Osteocyte (in vitro differentiated cells): ENCODE measurements around the gene FCSK. TPM values are rescaled to one million over a fixed set of nuclear protein-coding genes. Genes with fewer than 3 reads are reported as not detected.
A peak's percentile ranks its signal among the peaks of the same experiment; 100 is the strongest.

Source experiments
- DNase-seq: peaks from one replicate; pipeline ENCODE4 v3.0.0; 2021; ENCODE audit warnings: mixed read lengths; ENCODE audit not compliant: unreplicated experiment; ENCODE audit errors: extremely low spot score
- H3K27ac Mint-ChIP-seq: one replicate; pipeline ENCODE4 v1.8.0; 2021; ENCODE audit warnings: mild to moderate bottlenecking, mixed read lengths; ENCODE audit not compliant: unreplicated experiment
- H3K27me3 Mint-ChIP-seq: one replicate; pipeline ENCODE4 v1.8.0; 2021; ENCODE audit warnings: mixed read lengths; ENCODE audit not compliant: unreplicated experiment
- H3K36me3 Mint-ChIP-seq: one replicate; pipeline ENCODE4 v1.8.0; 2021; ENCODE audit warnings: mixed read lengths; ENCODE audit not compliant: unreplicated experiment
- H3K4me1 Mint-ChIP-seq: one replicate; pipeline ENCODE4 v1.8.0; 2021; ENCODE audit warnings: mixed read lengths; ENCODE audit not compliant: unreplicated experiment
- H3K4me3 Mint-ChIP-seq: one replicate; pipeline ENCODE4 v1.8.0; 2021; ENCODE audit warnings: mild to moderate bottlenecking, moderate library complexity, mixed read lengths; ENCODE audit not compliant: unreplicated experiment
- H3K9me3 Mint-ChIP-seq: one replicate; pipeline ENCODE4 v1.8.0; 2021; ENCODE audit warnings: mixed read lengths; ENCODE audit not compliant: unreplicated experiment
- total RNA-seq: library from RNA; stranded (reverse); gene quantifications from 2 replicates; pipeline ENCODE4 v1.2.1, GENCODE V29; 2021
- TF ChIP-seq, protein P1 (sequence below): fragments of 200-600 bp; sonication (generic); IDR thresholded peaks from 2 replicates; pipeline ENCODE4 v1.5.0; 2021; ENCODE audit warnings: antibody characterized with exemption, mild to moderate bottlenecking, moderate library complexity

FCSK gene
- total RNA-seq, 1 donor from 2014 or later: 16.8 TPM

GRCh38 chr16:70478169-70478568, 23.8 kb downstream of the FCSK start:
- no peak for DNase-seq
- Mint-ChIP-seq H3K9me3 (no peaks in the 10 kb centered on the region), H3K27ac (peak overlapping the region; percentile 81), H3K4me1 (peaks cover 54% of the 10 kb centered on the region), H3K36me3 (peaks cover 5% of the 10 kb centered on the region), H3K27me3 (no peaks in the 10 kb centered on the region), H3K4me3 (no peak overlapping the region)
- TF ChIP-seq, protein P1, sequence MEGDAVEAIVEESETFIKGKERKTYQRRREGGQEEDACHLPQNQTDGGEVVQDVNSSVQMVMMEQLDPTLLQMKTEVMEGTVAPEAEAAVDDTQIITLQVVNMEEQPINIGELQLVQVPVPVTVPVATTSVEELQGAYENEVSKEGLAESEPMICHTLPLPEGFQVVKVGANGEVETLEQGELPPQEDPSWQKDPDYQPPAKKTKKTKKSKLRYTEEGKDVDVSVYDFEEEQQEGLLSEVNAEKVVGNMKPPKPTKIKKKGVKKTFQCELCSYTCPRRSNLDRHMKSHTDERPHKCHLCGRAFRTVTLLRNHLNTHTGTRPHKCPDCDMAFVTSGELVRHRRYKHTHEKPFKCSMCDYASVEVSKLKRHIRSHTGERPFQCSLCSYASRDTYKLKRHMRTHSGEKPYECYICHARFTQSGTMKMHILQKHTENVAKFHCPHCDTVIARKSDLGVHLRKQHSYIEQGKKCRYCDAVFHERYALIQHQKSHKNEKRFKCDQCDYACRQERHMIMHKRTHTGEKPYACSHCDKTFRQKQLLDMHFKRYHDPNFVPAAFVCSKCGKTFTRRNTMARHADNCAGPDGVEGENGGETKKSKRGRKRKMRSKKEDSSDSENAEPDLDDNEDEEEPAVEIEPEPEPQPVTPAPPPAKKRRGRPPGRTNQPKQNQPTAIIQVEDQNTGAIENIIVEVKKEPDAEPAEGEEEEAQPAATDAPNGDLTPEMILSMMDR: no peak

- TF ChIP-seq, protein P1: no peak
- no peaks in the 10 kb centered on the region for H3K27me3 Mint-ChIP-seq
- peak overlapping the region; percentile 81 for H3K27ac Mint-ChIP-seq
- no peak for DNase-seq
- peaks cover 8% of the 10 kb centered on the region for H3K36me3 Mint-ChIP-seq
- H3K9me3 Mint-ChIP-seq: no peaks in the 10 kb centered on the region
- H3K4me3 Mint-ChIP-seq: no peak overlapping the region
- peaks cover 59% of the 10 kb centered on the region for H3K4me1 Mint-ChIP-seq
These were observed 24.5 kb downstream of the FCSK start for GRCh38 chr16:70478912-70479341.

GRCh38 chr16:70480127-70481105, 26.0 kb downstream of the FCSK start:
- no peak overlapping the region for H3K4me3 Mint-ChIP-seq
- no peak for DNase-seq
- no peaks in the 10 kb centered on the region for H3K9me3 Mint-ChIP-seq
- TF ChIP-seq, protein P1: no peak
- peaks cover 59% of the 10 kb centered on the region for H3K4me1 Mint-ChIP-seq
- H3K27ac Mint-ChIP-seq: no peak overlapping the region
- H3K36me3 Mint-ChIP-seq: peaks cover 8% of the 10 kb centered on the region
- H3K27me3 Mint-ChIP-seq: no peaks in the 10 kb centered on the region

DNA sequence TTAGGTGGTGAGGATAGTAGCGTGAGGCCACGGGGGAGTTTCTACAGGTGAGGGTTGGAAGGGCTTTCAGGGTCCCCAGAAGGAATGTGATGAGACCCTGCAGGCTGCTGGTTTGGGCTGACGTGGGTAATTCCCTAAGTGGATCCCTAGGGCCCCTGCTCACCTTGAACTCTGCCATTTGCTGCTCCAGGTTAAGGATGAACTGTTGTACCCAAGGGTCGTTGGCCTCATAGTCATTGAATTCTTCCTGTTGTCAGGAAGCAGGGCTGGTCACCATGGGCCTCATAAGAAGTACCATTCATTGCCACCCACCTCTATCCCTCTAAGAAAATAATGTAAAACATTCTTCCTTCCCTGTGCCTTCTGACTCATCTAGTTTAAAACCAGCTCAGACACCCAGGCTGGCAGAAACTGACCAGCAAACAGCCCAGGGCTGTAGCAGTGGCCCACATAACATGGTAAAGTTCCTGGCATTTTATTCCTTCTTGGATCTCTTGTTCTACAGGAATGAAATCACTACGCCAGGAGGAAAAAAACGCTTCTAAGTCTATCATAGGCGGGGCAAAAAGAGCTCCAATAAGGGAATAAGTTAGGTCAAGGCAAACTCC, 27.6 kb downstream of the FCSK start:
- Mint-ChIP-seq H3K4me1 (peaks cover 46% of the 10 kb centered on the region), H3K27ac (peak overlapping the region; percentile 89), H3K4me3 (no peak overlapping the region), H3K36me3 (peaks cover 13% of the 10 kb centered on the region), H3K27me3 (no peaks in the 10 kb centered on the region), H3K9me3 (no peaks in the 10 kb centered on the region)
- DNase-seq: no peak
- TF ChIP-seq, protein P1: no peak

DNA sequence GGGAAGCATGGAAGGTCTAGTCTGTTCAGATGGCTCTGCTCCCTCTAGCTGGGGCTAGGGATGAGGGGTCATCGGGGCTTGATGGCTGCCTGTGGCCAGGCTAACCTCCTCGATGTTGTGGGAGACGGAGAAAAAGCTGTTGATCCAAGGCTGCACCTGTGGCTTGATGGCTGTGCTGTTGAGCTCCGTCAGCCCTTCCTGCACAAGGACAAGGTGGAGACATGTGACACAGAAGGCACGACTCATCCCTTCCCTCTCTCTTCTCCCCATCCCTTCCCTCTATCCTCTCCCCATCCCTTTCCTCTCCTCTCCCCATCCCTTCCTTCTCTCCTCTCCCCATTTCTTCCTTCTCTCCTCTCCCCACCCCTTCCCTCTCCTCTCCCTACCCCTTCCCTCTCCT, 28.2 kb downstream of the FCSK start:
- Mint-ChIP-seq H3K27me3 (no peaks in the 10 kb centered on the region), H3K36me3 (peaks cover 13% of the 10 kb centered on the region), H3K4me3 (no peak overlapping the region), H3K9me3 (no peaks in the 10 kb centered on the region), H3K27ac (peak overlapping the region; percentile 89), H3K4me1 (peaks cover 41% of the 10 kb centered on the region)
- TF ChIP-seq, protein P1: no peak
- DNase-seq: no peak
